Measurements from ENCODE around the gene PIAS1. TPM values are rescaled to one million over a fixed set of nuclear protein-coding genes. Genes with fewer than 3 reads are reported as not detected.
"Not testable (repeated sequence)": the region's sequence is repeated elsewhere in the genome, so short reads cannot be mapped to it uniquely, and the experiment has no call there.

PIAS1 gene
- total RNA-seq, 1 donor from 2014 or later: 8.1 TPM

GRCh38 chr15:68217341-68217740 lies 163.2 kb downstream of the PIAS1 start:
- DNase-seq (ENCODE audit: low read depth, low spot score): no peak

GRCh38 chr15:68218331-68218730 lies 164.2 kb downstream of the PIAS1 start:
- DNase-seq (ENCODE audit: low read depth, low spot score): no peak

GRCh38 chr15:68218847-68219798 lies 165.0 kb downstream of the PIAS1 start:
- no peak for DNase-seq (ENCODE audit: low read depth, low spot score)

GRCh38 chr15:68220489-68220888 lies 166.4 kb downstream of the PIAS1 start:
- no peak for DNase-seq (ENCODE audit: low read depth, low spot score)

GRCh38 chr15:68220967-68221366 lies 166.9 kb downstream of the PIAS1 start:
- DNase-seq (ENCODE audit: low read depth, low spot score): no peak

- not testable (repeated sequence) for DNase-seq (ENCODE audit: low read depth, low spot score)
Observed at GRCh38 chr15:68221530-68222431, 167.7 kb downstream of the PIAS1 start.

GRCh38 chr15:68222432-68222743 lies 168.3 kb downstream of the PIAS1 start:
- not testable (repeated sequence) for DNase-seq (ENCODE audit: low read depth, low spot score)

GRCh38 chr15:68223171-68223570 lies 169.1 kb downstream of the PIAS1 start:
- DNase-seq (ENCODE audit: low read depth, low spot score): no peak

GRCh38 chr15:68224108-68224507 lies 170.0 kb downstream of the PIAS1 start:
- DNase-seq (ENCODE audit: low read depth, low spot score): no peak

GRCh38 chr15:68224546-68225250 lies 170.6 kb downstream of the PIAS1 start:
- no peak for DNase-seq (ENCODE audit: low read depth, low spot score)

- not testable (repeated sequence) for DNase-seq (ENCODE audit: low read depth, low spot score)
Observed at GRCh38 chr15:68225442-68225841, 171.3 kb downstream of the PIAS1 start.

GRCh38 chr15:68227643-68228142 lies 173.6 kb downstream of the PIAS1 start:
- DNase-seq (ENCODE audit: low read depth, low spot score): no peak

- DNase-seq (ENCODE audit: low read depth, low spot score): no peak
Observed at GRCh38 chr15:68228143-68228970, 174.2 kb downstream of the PIAS1 start.

- DNase-seq (ENCODE audit: low read depth, low spot score): no peak
Observed at GRCh38 chr15:68228971-68229385, 174.9 kb downstream of the PIAS1 start.

- DNase-seq (ENCODE audit: low read depth, low spot score): no peak
Observed at GRCh38 chr15:68229386-68230156, 175.5 kb downstream of the PIAS1 start, which contains the start of gene CLN6. Gene CLN6 (minus strand): TSS chr15:68229728. CDS start chr15:68229584, 144 bp downstream.

GRCh38 chr15:68230157-68231100 lies 176.3 kb downstream of the PIAS1 start:
- DNase-seq (ENCODE audit: low read depth, low spot score): no peak

GRCh38 chr15:68231102-68231818 lies 177.1 kb downstream of the PIAS1 start:
- DNase-seq (ENCODE audit: low read depth, low spot score): no peak

GRCh38 chr15:68232449-68232848 lies 178.3 kb downstream of the PIAS1 start:
- DNase-seq (ENCODE audit: low read depth, low spot score): no peak

Data from pulmonary artery endothelial cell (primary cell).